Ovary (tissue), 9 donors: ENCODE measurements around the gene CTBP1. TPM values are rescaled to one million over a fixed set of nuclear protein-coding genes. Genes with fewer than 3 reads are reported as not detected.

Experiments
- DNase-seq, 5 donors: peaks; one replicate each; pipeline ENCODE4 v3.0.0-alpha.2; 2019 to 2020
- H3K27ac ChIP-seq, 2 donors: fragments of 200-600 bp; one replicate each; pipeline versions ENCODE4 v1.5.1 to v1.8.0; 2019 to 2022
- H3K27me3 ChIP-seq: fragments of 200-600 bp; one replicate; pipeline ENCODE4 v1.8.0; 2022
- H3K36me3 ChIP-seq: fragments of 200-600 bp; sonication (generic); one replicate; pipeline ENCODE4 v1.5.1; 2019
- H3K4me1 ChIP-seq: one replicate; pipeline ENCODE4 v1.8.1; 2013; ENCODE audit warnings: mild to moderate bottlenecking, moderate library complexity; ENCODE audit not compliant: insufficient read depth
- H3K4me3 ChIP-seq: fragments of 200-600 bp; sonication (generic); one replicate; pipeline ENCODE4 v1.5.1; 2017
- H3K9me3 ChIP-seq, 2 donors: fragments of 200-600 bp in 1 of 2; sonication (generic) in 1 of 2; one replicate each; pipeline versions ENCODE4 v1.5.1 to v1.8.1; 2013 to 2019; ENCODE audit warnings: mild to moderate bottlenecking in 1 of 2, moderate library complexity in 1 of 2
- CTCF ChIP-seq, 3 donors: fragments of 450-650 bp in 2 of 3; fragments of 200-600 bp in 1 of 3; IDR thresholded peaks; one replicate each; pipeline versions ENCODE4 v1.5.1 to v1.8.0; 2016 to 2022; ENCODE audit warnings: antibody characterized with exemption in 3 of 3, mild to moderate bottlenecking in 1 of 3
- EP300 ChIP-seq: sonication (generic); formaldehyde crosslinking; IDR thresholded peaks from one replicate; pipeline ENCODE4 v1.6.1; 2017; ENCODE audit warnings: antibody characterized with exemption
- POLR2A ChIP-seq: fragments of 450-650 bp; IDR thresholded peaks from one replicate; pipeline ENCODE4 v1.6.1; 2017; ENCODE audit warnings: antibody characterized with exemption, mild to moderate bottlenecking, moderate library complexity
- WGBS, 3 donors: extraction: QIAGEN DNeasy Blood & Tissue Kit in 1 of 3; methylation state at CpG; one replicate each; pipeline versions ENCODE4 v1.1.5 to v1.1.7; 2013 to 2017; 5-methylcytosine and 5-hydroxymethylcytosine counted together
- intact Hi-C, 4 donors: fragments of 100-400 bp; cut with DNase I; formaldehyde crosslinking; loops; one replicate each; pipeline versions ENCODE4 v1.11.0 to v1.15.1; 2022 to 2023
- polyA plus RNA-seq, 2 donors: library from polyadenylated mRNA; stranded (reverse); fragments of 200-250 nt in 1 of 2; fragments of 350-450 nt in 1 of 2; fragmentation: Illumina TruSeq in 1 of 2; extraction: RNeasy Lipid Tissue Mini Kit (QIAGEN cat#74804) in 1 of 2; gene quantifications; one replicate each; pipeline ENCODE4 v1.2.3, GENCODE V29; 2013 to 2014
- total RNA-seq, 7 donors: library from RNA; depleted of rRNA in 2 of 7; stranded (reverse); fragments of >200 nt in 2 of 7; fragmentation: NEBNext Ultra II Directional in 3 of 7; extraction: Animal tissue kit (Norgen Biotek cat#: 25700) in 3 of 7; gene quantifications; one replicate each; pipeline versions ENCODE4 v1.1.0 to v1.2.4, GENCODE V29; 2016 to 2023
- donor health status: DM: no; HTN: no; CAD: no; lungs with moderate emphysema.
- donor health status: DM: no; HTN: no; CAD: no.
- donor health status: Bipolar disorder and iron deficiency.
- donor health status: DM: yes; HTN: yes; CAD: no.
- donor health status: DM: no; HTN: no; CAD: no.
- donor health status: DM: yes; HTN: yes; CAD: no.

The CTBP1 gene
- total and polyA plus RNA-seq, 9 donors = 45.7 to 231 (median 141) TPM

DNA sequence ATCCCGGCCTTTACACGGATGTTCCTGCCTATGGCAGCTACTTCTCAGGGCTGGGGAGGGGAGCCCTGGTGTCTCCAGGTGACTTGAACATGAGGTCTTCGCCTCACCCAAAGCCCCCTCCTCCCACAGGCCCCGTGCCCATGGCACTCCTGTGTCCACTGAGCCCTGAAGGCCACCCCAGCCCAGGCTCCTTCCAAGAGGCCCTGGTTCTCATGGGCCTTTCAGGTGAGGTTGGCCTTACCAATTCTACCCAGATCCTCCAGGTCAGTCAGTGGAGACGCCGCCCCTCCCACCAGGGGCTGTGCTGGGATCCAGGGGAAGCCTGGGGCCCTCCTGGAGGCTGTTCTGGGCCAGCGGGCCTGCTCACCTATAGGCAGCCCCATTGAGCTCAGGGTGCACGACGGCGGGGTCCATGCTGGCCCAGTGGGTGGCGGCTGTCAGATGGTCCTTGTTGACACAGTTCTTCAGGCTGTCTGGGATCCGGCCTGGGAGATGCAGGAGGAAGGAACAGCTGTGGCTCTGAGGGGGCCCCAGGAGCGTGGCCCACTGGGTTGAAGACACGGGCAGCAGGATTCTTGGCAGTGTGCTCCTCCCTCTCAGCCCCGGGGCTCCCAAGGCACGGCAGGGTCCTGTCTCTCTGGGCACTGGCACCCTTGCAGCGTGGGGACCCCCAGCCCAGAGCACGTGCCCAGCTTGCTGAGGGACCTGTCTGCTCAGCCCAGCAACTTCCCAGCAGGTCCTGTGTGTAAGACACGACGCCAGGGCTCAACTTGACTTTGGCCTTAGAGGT lies 36.2 kb downstream of the CTBP1 start:
- H3K36me3 ChIP-seq = no peaks in the 10 kb centered on the region
- peak in 3 of 5 donors; percentile 38 to 46 (median 39) for DNase-seq
- 75 to 91% (median 82%) methylated on average over 18 to 20 of the region's 20 CpGs for WGBS, 3 donors
- intact Hi-C loops = loop anchor here in 1 of 4 donors (5.0 kb wide), 1 partner anchor 35 kb away; the partner anchor contains the start of gene CTBP1
- no peak overlapping the region for H3K27ac ChIP-seq
- H3K4me3 ChIP-seq = no peak overlapping the region
- no peaks in the 10 kb centered on the region for H3K9me3 ChIP-seq
- peaks cover 39% of the 10 kb centered on the region for H3K4me1 ChIP-seq
- no peaks in the 10 kb centered on the region for H3K27me3 ChIP-seq
- TF ChIP-seq POLR2A (no peak), CTCF (IDR thresholded peaks at IDR 0.05) (no peak)

GRCh38 chr4:1211891-1212545 lies 36.9 kb downstream of the CTBP1 start:
- H3K4me1 ChIP-seq = peaks cover 43% of the 10 kb centered on the region

GRCh38 chr4:1211371-1211770 lies 37.6 kb downstream of the CTBP1 start:
- TF ChIP-seq POLR2A (no peak), EP300 (no peak), CTCF (IDR thresholded peaks at IDR 0.05) (no peak)
- H3K27ac ChIP-seq = no peak overlapping the region
- DNase-seq = peak in 2 of 5 donors; percentile 12 to 38
- peaks cover 43% of the 10 kb centered on the region for H3K4me1 ChIP-seq
- intact Hi-C loops = loop anchor here in 1 of 4 donors (5.0 kb wide), 1 partner anchor 36 kb away; the partner anchor contains the start of gene CTBP1
- 74 to 75% (median 75%) methylated on average over 13 of the region's 13 CpGs for WGBS, 3 donors
- H3K27me3 ChIP-seq = no peaks in the 10 kb centered on the region
- no peaks in the 10 kb centered on the region for H3K9me3 ChIP-seq
- H3K4me3 ChIP-seq = no peak overlapping the region
- H3K36me3 ChIP-seq = no peaks in the 10 kb centered on the region

More at GRCh38 chr4:1211891-1212545, 36.9 kb downstream of the CTBP1 start:
- H3K36me3 ChIP-seq = no peaks in the 10 kb centered on the region
- no peaks in the 10 kb centered on the region for H3K27me3 ChIP-seq
- no peak overlapping the region for H3K4me3 ChIP-seq
- peak in 4 of 5 donors; percentile 20 to 61 (median 39) for DNase-seq
- TF ChIP-seq EP300 (no peak), CTCF (IDR thresholded peaks at IDR 0.05) (no peak), POLR2A (no peak)
- H3K9me3 ChIP-seq = no peaks in the 10 kb centered on the region
- intact Hi-C loops = loop anchor here in 1 of 4 donors (5.0 kb wide), 1 partner anchor 35 kb away; the partner anchor contains the start of gene CTBP1
- H3K27ac ChIP-seq = no peak overlapping the region
- 40 to 47% (median 43%) methylated on average over 34 of the region's 34 CpGs for WGBS, 3 donors

DNA sequence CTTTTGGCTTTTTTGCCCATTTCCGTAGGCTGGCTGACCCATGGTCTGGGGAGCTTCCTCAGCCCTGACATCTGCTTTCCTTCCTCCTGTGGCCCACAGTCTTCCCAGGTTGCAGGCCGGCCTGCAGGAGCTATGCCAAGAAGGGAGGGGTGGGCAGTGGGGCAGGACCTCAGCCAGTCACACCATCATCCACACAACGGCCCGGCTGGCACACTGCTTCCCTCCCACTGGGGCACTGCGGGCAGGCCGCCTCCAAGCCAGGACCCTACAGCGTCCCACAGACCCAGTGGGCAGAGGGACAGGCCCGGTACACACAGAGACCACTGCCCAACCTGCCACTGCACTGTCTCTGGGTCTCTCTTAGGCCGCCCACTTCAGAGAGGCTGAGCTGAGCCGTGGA lies 38.0 kb downstream of the CTBP1 start:
- intact Hi-C loops = loop anchor here in 1 of 4 donors (5.0 kb wide), 1 partner anchor 36 kb away; the partner anchor contains the start of gene CTBP1
- TF ChIP-seq POLR2A (no peak), CTCF (IDR thresholded peaks at IDR 0.05) (no peak), EP300 (no peak)
- 62 to 66% (median 63%) methylated on average over 10 of the region's 10 CpGs for WGBS, 3 donors
- Histone ChIP-seq H3K27ac (no peak overlapping the region), H3K9me3 (no peaks in the 10 kb centered on the region), H3K36me3 (no peaks in the 10 kb centered on the region), H3K4me3 (no peak overlapping the region), H3K27me3 (no peaks in the 10 kb centered on the region), H3K4me1 (peaks cover 43% of the 10 kb centered on the region)
- peak in 4 of 5 donors; percentile 18 to 56 (median 33) for DNase-seq
